ENCODE measurements around the gene NLRP1.
A peak's percentile ranks its signal among the peaks of the same experiment; 100 is the strongest.

NLRP1 gene

GRCh38 chr17:5478992-5479391 lies 105.3 kb downstream of the NLRP1 start:
- DNase-seq (ENCODE audit: low read depth): no peak

- DNase-seq (ENCODE audit: low read depth): no peak
Observed at GRCh38 chr17:5473906-5474305, 110.4 kb downstream of the NLRP1 start.

GRCh38 chr17:5472511-5472910 lies 111.8 kb downstream of the NLRP1 start:
- peak; percentile 41 for DNase-seq (ENCODE audit: low read depth)

GRCh38 chr17:5468075-5468473 lies 116.2 kb downstream of the NLRP1 start:
- DNase-seq (ENCODE audit: low read depth): no peak

- no peak for DNase-seq (ENCODE audit: low read depth)
Observed at GRCh38 chr17:5467416-5467815, 116.9 kb downstream of the NLRP1 start.

- DNase-seq (ENCODE audit: low read depth): no peak
Observed at GRCh38 chr17:5466295-5466694, 118.0 kb downstream of the NLRP1 start.

GRCh38 chr17:5464717-5465507 lies 119.4 kb downstream of the NLRP1 start:
- DNase-seq (ENCODE audit: low read depth): no peak

Measured in iris pigment epithelial cell (primary cell).